A549 (cell line): Measurements from ENCODE around the gene CC2D2A. TPM values are rescaled to one million over a fixed set of nuclear protein-coding genes. Genes with fewer than 3 reads are reported as not detected.

Source experiments
- ATAC-seq, 2 experiments: fragments of 200-7000 bp in 1 of 2; fragments of >200 bp in 1 of 2; cut with Nextera tagmentation in 1 of 2; cut with Tn5 transposase in 1 of 2; 3 replicates each; pipeline versions ENCODE4 v1.8.0 to v1.9.1; 2018 to 2020; ENCODE audit warnings: mild to moderate bottlenecking in 1 of 2, moderate library complexity in 1 of 2
- CTCF ChIA-PET: fragments of 300-600 bp; sonication (Branson Sonifier 250); formaldehyde crosslinking; extraction: SDS; loops from one replicate; lab custom pipeline; 2021; ENCODE audit warnings: antibody characterized with exemption, inconsistent platforms; lab: Yijun Ruan, JAX
- POLR2A ChIA-PET: fragments of 350-600 bp; formaldehyde crosslinking; extraction: SDS; loops from one replicate; lab custom pipeline; 2021; ENCODE audit warnings: antibody characterized with exemption, inconsistent platforms; lab: Yijun Ruan, JAX
- DNase-seq, 2 experiments: peaks; one replicate each; pipeline versions ENCODE4 v3.0.0 to v3.0.0-alpha.2; 2011 to 2016; ENCODE audit warnings: low read depth in 1 of 2, low spot score in 1 of 2
- FAIRE-seq: peaks from 2 replicates; lab custom pipeline; 2011; peaks lifted over from hg19 to GRCh38; lab: Jason Lieb, UNC
- H3K27ac ChIP-seq, 2 experiments: fragments of >200 bp; sonication (Bioruptor Twin); formaldehyde crosslinking; 3 replicates each; pipeline ENCODE4 v1.5.1; 2016 to 2017
- H3K4me1 ChIP-seq: fragments of >200 bp; sonication (Bioruptor Twin); formaldehyde crosslinking; 3 replicates; pipeline ENCODE4 v1.6.1; 2016
- H3K4me2 ChIP-seq: fragments of >200 bp; sonication (Bioruptor Twin); formaldehyde crosslinking; 3 replicates; pipeline ENCODE4 v1.6.1; 2016
- H3K4me3 ChIP-seq: fragments of >200 bp; sonication (Bioruptor Twin); formaldehyde crosslinking; 3 replicates; pipeline ENCODE4 v1.5.1; 2016
- H3K9me3 ChIP-seq: fragments of >200 bp; sonication (Bioruptor Twin); formaldehyde crosslinking; 3 replicates; pipeline ENCODE4 v1.6.1; 2016
- ESRRA ChIP-seq: fragments of 150-350 bp; IDR thresholded peaks from 2 replicates; pipeline ENCODE4 v1.6.1; 2014; ENCODE audit warnings: mild to moderate bottlenecking, low read length, borderline replicate concordance
- FOSL2 ChIP-seq, 2 experiments: fragments of 450-650 bp in 1 of 2; fragments of >200 bp in 1 of 2; sonication (Bioruptor Twin) in 1 of 2; formaldehyde crosslinking; IDR thresholded peaks; 2 replicates each; pipeline versions ENCODE4 v1.5.0 to v1.6.1; 2016 to 2020; ENCODE audit warnings: mild to moderate bottlenecking in 1 of 2, moderate library complexity in 1 of 2
- FOXS1 ChIP-seq: fragments of 250-450 bp; sonication (Bioruptor Pico); IDR thresholded peaks from 2 replicates; pipeline ENCODE4 v1.5.0; 2020; ENCODE audit warnings: mild to moderate bottlenecking, moderate library complexity
- HDAC2 ChIP-seq: fragments of 200-600 bp; sonication (generic); IDR thresholded peaks from 2 replicates; pipeline ENCODE4 v1.6.1; 2016
- HOXA7 ChIP-seq: fragments of 250-450 bp; sonication (Bioruptor Pico); IDR thresholded peaks from 2 replicates; pipeline ENCODE4 v1.5.0; 2020; ENCODE audit warnings: mild to moderate bottlenecking, moderate library complexity
- JUN ChIP-seq, 2 experiments: fragments of >200 bp; sonication (Bioruptor Twin); formaldehyde crosslinking; IDR thresholded peaks; 2 replicates in 1 of 2; 3 replicates in 1 of 2; pipeline ENCODE4 v1.6.1; 2016 to 2017
- JUNB ChIP-seq: fragments of >200 bp; sonication (Bioruptor Twin); formaldehyde crosslinking; IDR thresholded peaks from 2 replicates; pipeline ENCODE4 v1.6.1; 2016
- KDM1A ChIP-seq: fragments of 200-600 bp; sonication (generic); IDR thresholded peaks from 2 replicates; pipeline ENCODE4 v1.6.1; 2016; ENCODE audit warnings: low read depth, mild to moderate bottlenecking
- MAZ ChIP-seq: fragments of 150-350 bp; IDR thresholded peaks from 2 replicates; pipeline ENCODE4 v1.6.1; 2014; ENCODE audit warnings: antibody characterized with exemption, low read depth, low read length, borderline replicate concordance
- MYC ChIP-seq: IDR thresholded peaks from 2 replicates; pipeline ENCODE4 v1.6.1; 2012; ENCODE audit warnings: mild to moderate bottlenecking, inconsistent platforms, low read length, improper control_type of control experiment, borderline replicate concordance
- NR3C1 ChIP-seq: fragments of >200 bp; sonication (Bioruptor Twin); formaldehyde crosslinking; IDR thresholded peaks from 3 replicates; pipeline ENCODE4 v1.6.1; 2017
- PBX3 ChIP-seq: IDR thresholded peaks from 2 replicates; pipeline ENCODE4 v1.6.1; 2012
- PHF8 ChIP-seq: fragments of 200-600 bp; sonication (generic); IDR thresholded peaks from 2 replicates; pipeline ENCODE4 v1.6.1; 2016; ENCODE audit warnings: low read depth, mild to moderate bottlenecking, antibody characterized with exemption, moderate library complexity, borderline replicate concordance
- POLR2A ChIP-seq: IDR thresholded peaks from 2 replicates; pipeline ENCODE4 v1.6.1; 2012; ENCODE audit warnings: mild to moderate bottlenecking, low read length
- POLR2AphosphoS2 ChIP-seq: conservative IDR thresholded peaks from 2 replicates; pipeline ENCODE4 v1.6.1; 2012; ENCODE audit warnings: low read length, improper control_type of control experiment, inconsistent platforms
- RAD21 ChIP-seq, 2 experiments: fragments of >200 bp in 1 of 2; sonication (Bioruptor Twin) in 1 of 2; formaldehyde crosslinking in 1 of 2; IDR thresholded peaks in 1 of 2; conservative IDR thresholded peaks in 1 of 2; 2 replicates in 1 of 2; 3 replicates in 1 of 2; pipeline ENCODE4 v1.6.1; 2012 to 2018; ENCODE audit warnings: inconsistent platforms in 1 of 2
- REST ChIP-seq: fragments of 200-600 bp; sonication (generic); IDR thresholded peaks from 2 replicates; pipeline ENCODE4 v1.6.1; 2016; ENCODE audit warnings: antibody characterized with exemption, mild to moderate bottlenecking, moderate library complexity
- RNF2 ChIP-seq: fragments of 200-600 bp; sonication (generic); IDR thresholded peaks from 2 replicates; pipeline ENCODE4 v1.6.1; 2016; ENCODE audit warnings: low read depth, mild to moderate bottlenecking, antibody characterized with exemption, moderate library complexity, borderline replicate concordance
- SMC3 ChIP-seq: fragments of >200 bp; sonication (Bioruptor Twin); formaldehyde crosslinking; IDR thresholded peaks from 3 replicates; pipeline ENCODE4 v1.6.1; 2018; ENCODE audit warnings: inconsistent platforms
- SREBF2 ChIP-seq: fragments of 450-650 bp; IDR thresholded peaks from 2 replicates; pipeline ENCODE4 v1.6.1; 2014; ENCODE audit warnings: mild to moderate bottlenecking, moderate library complexity
- TFCP2L1 ChIP-seq: fragments of 250-450 bp; sonication (Bioruptor Pico); IDR thresholded peaks from 2 replicates; pipeline ENCODE4 v1.5.0; 2021; ENCODE audit warnings: mild to moderate bottlenecking
- TP53 ChIP-seq: fragments of 250-450 bp; sonication (Bioruptor Pico); IDR thresholded peaks from 2 replicates; pipeline ENCODE4 v1.5.0; 2021; ENCODE audit warnings: mild to moderate bottlenecking, moderate library complexity
- ZFP36 ChIP-seq: fragments of 450-650 bp; IDR thresholded peaks from 2 replicates; pipeline ENCODE4 v1.6.1; 2014; ENCODE audit warnings: borderline replicate concordance; ENCODE audit not compliant: partially characterized antibody
- ZNF302 ChIP-seq: fragments of 250-450 bp; sonication (Bioruptor Pico); IDR thresholded peaks from 2 replicates; pipeline ENCODE4 v1.9.0; 2021; ENCODE audit warnings: inconsistent platforms, mild to moderate bottlenecking, moderate library complexity
- WGBS: methylation state at CpG from one replicate; pipeline ENCODE4 v1.1.6; 2017; ENCODE audit errors: missing lambda C conversion rate; 5-methylcytosine and 5-hydroxymethylcytosine counted together
- polyA plus RNA-seq, 4 experiments: library from polyadenylated mRNA; depleted of rRNA in 3 of 4; stranded (reverse); fragments of >200 nt; fragmentation: RNase III in 1 of 4; extraction: RNeasy Plus Mini Kit Qiagen cat#74134 plus additional on column Dnase treatment in 1 of 4; gene quantifications; 2 replicates in 3 of 4; 3 replicates in 1 of 4; pipeline ENCODE4 v1.2.3, GENCODE V29; 2011 to 2017
- TF ChIP-seq, protein P1 (sequence below): fragments of 250-450 bp; sonication (Bioruptor Pico); IDR thresholded peaks from 2 replicates; pipeline ENCODE4 v1.5.0; 2020; ENCODE audit warnings: low read depth, mild to moderate bottlenecking, moderate library complexity
- TF ChIP-seq, protein P2 (sequence below): IDR thresholded peaks from 2 replicates; pipeline ENCODE4 v1.6.1; 2012

Gene CC2D2A
- polyA plus RNA-seq, 2 of the 4 experiments (the other 2 are of a cell fraction) = 10.7 to 18.8 TPM

DNA sequence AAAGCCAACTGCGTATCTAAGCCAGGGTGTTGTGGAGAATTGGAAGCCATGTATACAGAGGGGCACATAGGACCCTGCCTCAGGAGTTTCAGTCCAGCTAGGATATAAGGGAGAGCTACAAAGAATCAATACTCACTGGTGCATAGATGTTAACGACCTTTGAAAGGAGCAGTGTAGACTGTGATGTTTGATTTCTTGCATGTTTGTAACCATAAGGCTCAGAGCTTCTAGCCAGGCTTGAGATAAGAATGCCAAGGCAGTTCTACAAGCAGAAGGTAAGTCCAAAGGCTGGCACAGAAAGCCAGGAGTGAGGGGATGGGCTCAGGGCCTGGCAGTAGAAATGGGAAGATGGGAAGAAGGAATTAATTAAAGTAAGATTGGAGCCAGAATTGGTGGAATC, 75.7 kb downstream of the CC2D2A start:
- POLR2A ChIA-PET = no interaction called here
- Histone ChIP-seq H3K27ac (no peak overlapping the region), H3K4me2 (no peak overlapping the region), H3K4me1 (no peaks in the 10 kb centered on the region)
- CTCF ChIA-PET = no interaction called here
- DNase-seq = no peak
- TF ChIP-seq REST (no peak), FOSL2 (IDR thresholded peaks at IDR 0.05) (no peak), FOSL2 (CRISPR knock-in tag; IDR thresholded peaks at IDR 0.05) (no peak), KDM1A (no peak), PHF8 (no peak), MAZ (no peak), HDAC2 (no peak), NR3C1 (no peak), PBX3 (no peak), SREBF2 (no peak), POLR2AphosphoS2 (no peak), POLR2A (no peak), HOXA7 (CRISPR knock-in tag) (no peak)
- TF ChIP-seq, protein P1, sequence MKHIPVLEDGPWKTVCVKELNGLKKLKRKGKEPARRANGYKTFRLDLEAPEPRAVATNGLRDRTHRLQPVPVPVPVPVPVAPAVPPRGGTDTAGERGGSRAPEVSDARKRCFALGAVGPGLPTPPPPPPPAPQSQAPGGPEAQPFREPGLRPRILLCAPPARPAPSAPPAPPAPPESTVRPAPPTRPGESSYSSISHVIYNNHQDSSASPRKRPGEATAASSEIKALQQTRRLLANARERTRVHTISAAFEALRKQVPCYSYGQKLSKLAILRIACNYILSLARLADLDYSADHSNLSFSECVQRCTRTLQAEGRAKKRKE (CRISPR knock-in tag) = no peak
- TF ChIP-seq, all 56 proteins: peak for 0
- WGBS = 63% methylated on average over 2 of the region's 2 CpGs
- Histone ChIP-seq H3K4me3 (no peak overlapping the region), H3K9me3 (no peaks in the 10 kb centered on the region)
- FAIRE-seq (no peak), ATAC-seq (no peak)

DNA sequence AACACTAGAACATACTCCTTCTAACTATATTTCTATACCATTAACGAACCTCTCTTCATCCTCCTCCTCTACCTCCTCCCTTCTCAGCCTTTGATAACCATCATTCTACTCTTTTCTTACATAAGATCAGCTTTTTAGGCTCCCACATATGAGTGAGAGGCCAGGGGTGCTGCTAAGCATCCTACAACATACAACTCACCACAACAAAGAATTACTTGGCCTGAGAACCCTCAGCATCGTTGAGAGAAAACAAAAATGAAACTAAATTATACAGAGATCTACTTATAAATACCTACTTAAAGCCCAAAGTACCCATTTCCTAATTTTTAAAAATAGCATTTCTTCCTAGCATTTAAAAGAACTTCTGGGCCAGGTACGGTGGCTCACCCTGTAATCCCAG, 77.7 kb downstream of the CC2D2A start:
- Histone ChIP-seq H3K4me1 (peaks cover 10% of the 10 kb centered on the region; the same call in 2 of the 3 replicates), H3K4me2 (no peak overlapping the region), H3K9me3 (no peaks in the 10 kb centered on the region), H3K4me3 (no peak overlapping the region), H3K27ac (no peak overlapping the region)
- FAIRE-seq = no peak
- TF ChIP-seq TP53 (CRISPR knock-in tag) = no peak
- TF ChIP-seq TFCP2L1 (CRISPR knock-in tag) = no peak
- no peak for TF ChIP-seq JUN (IDR thresholded peaks at IDR 0.05)
- no peak for TF ChIP-seq SMC3
- no peak for TF ChIP-seq ESRRA
- TF ChIP-seq ZNF302 (CRISPR knock-in tag) = no peak
- TF ChIP-seq RNF2 = no peak
- TF ChIP-seq, protein P2, sequence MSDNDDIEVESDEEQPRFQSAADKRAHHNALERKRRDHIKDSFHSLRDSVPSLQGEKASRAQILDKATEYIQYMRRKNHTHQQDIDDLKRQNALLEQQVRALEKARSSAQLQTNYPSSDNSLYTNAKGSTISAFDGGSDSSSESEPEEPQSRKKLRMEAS = no peak
- no peak for TF ChIP-seq RAD21 (conservative IDR thresholded peaks at IDR 0.05 in 1 of 2, IDR thresholded peaks at IDR 0.05 in 1 of 2)
- TF ChIP-seq FOSL2 (IDR thresholded peaks at IDR 0.05) = no peak
- no peak for TF ChIP-seq FOSL2 (CRISPR knock-in tag; IDR thresholded peaks at IDR 0.05)
- no peak for TF ChIP-seq FOXS1 (CRISPR knock-in tag)
- no peak for TF ChIP-seq JUNB
- no peak for TF ChIP-seq POLR2A
- TF ChIP-seq MYC = no peak
- TF ChIP-seq ZFP36 = no peak
- ChIA-PET CTCF (no interaction called here), POLR2A (no interaction called here)
- WGBS = 74% methylated on average over 3 of the region's 3 CpGs
- no peak for DNase-seq
- ATAC-seq = no peak
